ENCODE results near the gene ATP7B.

Gene ATP7B

DNA sequence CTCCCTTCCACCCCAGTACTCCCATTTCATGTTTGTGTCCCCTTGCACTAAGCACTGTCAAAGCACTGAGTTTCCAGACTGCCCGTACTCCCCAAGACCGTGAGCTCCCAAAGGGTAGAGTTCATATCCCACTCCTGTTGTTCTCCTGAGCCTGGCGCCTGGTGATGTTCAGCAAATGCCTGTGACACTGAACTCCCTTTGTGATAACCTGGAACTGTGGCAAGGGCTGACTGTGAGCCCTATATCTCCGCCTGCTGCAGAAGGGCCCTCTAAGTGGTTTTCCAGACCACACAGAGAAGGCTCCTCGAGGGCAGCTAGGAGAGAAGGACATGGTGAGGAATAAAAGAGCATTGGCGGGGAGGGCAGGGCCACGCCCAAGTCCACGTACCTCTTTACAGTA lies 67.5 kb downstream of the ATP7B start:
- no peak for DNase-seq

DNA sequence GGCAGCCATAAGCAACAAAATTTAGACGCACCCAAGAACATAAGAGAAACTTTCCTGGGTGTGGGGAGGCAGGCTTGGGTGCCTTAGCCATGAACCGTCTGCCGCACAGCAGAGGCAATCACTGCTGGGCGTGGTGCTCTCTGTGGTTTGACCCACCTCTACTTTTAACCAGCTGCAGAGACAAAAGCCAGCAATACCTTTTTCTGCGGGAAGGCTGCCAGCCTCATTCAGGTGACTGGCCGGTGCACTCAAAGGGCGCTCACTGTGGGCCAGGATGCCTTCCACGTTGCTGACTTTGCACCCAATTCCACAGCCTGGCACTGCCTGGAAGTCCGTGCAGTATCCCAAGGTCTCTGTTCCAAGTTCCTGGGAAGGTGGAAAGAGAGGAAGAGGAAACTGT lies 69.1 kb downstream of the ATP7B start:
- DNase-seq = no peak

DNA sequence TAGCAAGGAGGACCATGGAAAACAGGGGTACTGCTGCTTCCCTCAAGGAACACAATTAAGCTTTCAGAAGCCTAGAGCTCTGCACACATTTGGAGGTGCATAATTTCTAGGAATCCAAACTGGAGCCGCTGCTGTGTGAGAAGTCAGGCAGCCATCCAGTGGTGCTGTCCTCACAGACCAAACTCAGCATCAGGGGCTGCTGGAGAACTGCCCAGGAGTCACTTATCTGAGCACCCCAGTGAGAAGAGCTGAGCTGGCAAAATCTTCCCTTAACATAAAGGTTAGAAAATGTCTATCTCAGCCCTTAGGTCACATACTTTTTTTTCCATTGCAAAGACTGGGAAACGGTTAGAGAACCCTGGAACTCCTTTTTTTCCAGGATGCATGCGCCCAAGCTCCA lies 72.8 kb downstream of the ATP7B start:
- no peak for DNase-seq

DNA sequence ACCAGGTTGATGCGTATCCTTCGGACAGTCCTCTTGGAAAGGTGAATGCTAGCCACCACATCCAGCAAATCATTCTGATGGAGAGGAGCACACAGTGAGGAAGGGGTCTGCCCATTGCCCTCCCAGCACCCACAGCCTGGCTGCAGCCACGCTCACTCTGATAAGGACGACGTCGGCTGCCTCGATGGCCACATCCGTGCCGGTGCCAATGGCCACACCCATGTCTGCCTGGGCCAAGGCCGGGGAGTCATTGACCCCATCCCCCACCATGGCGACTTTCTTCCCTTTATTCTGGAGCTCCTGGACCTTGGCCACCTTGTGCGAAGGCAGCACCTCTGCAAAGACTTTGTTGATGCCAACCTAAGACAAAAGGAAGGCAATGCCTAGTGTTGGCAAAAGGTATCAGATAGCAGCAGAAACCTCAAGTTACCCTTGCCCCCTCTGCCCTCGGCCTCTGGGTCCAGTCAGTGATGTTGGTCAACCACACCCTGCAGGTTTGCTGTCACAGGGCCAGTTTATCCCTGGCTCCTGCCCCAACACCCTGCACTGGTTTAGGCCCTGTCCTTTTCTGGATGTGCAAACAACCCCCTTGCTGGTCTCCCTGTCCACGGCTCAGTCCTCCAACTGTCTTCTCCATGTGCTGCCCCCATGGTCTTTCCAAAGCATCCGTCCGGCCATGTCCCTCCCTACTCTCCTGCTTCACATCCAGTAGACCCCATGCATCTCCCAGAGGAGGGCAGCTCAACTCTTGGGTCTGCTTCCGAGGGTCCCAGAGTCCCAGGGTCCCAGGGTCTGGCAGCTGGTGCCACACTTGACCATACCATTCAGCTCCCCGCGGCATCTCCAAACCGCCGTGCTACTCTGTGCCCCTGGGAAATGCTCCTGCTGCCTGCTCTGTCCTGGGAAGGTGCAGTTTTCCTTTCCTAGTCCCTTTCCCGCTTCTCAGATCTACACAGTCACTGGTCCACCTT lies 73.6 kb downstream of the ATP7B start:
- DNase-seq = no peak

DNA sequence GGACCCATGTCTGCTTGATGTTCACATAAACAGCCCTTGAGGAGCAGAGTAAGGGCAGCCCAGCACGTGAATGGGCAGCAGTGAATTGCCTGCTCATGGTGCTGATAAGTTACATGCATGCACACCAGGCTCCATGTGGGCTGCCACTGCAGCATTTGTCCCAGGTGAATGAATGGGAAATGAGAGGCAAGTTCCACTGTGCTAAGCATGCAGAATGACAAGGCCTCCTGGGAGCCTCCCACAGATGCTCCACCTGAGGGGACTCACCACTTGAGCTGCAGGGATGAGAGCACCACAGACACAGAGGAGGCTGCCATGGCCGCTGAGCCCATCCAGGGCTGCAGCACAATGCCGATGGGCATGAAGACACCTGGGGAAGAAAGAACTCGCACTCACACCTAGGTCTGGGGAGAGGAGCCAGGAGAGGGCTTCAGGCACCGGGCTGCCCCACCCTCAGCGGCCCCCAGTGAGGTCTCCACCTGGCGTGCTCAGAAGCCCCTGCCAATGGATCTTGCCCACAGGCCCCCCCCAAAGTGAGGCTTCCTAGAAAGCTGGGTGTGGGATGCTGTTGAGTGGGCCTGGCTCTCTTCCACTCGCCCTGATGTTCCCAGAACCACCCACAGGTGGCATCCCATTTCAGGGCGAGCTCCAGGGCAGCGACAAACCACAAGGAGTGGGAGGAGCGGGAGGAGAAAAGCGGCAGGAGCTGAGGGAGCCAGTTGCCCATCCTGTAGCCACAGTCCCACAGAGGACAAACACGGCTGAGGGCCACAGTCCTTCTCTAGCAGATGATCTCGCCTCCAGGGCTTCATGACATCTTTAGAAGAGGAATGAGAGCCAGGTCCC lies 75.7 kb downstream of the ATP7B start:
- no peak for DNase-seq

DNA sequence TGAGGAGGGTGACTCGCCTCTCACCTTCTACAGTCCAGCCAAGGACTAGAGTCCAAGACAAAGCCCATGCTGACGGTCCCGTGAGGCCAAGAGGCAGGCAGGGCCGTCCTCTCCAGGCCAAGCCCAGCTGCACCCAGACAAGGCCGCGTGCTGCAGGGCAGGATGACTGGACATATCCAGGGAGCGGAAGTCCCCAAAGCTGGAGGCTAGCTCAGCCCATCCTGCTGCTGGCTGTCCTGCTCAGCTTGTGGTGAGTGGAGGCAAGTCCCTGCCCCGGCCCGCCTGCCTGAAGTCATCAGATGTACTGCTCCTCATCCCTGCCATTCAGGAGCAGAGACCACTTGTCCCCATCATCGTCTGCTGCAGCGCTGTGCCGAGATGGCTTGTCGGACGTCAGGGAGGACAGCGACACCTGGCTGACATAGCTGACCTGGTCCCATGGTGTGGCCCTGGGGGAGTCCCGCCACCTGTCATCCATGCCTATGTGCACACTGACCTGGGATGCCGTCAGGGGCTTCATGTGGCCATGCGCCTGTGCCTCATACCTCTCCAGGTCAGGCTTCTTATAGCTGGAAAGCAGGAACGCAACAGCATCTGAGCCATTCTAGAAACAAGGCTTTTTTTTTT lies 76.7 kb downstream of the ATP7B start:
- no peak for DNase-seq

DNA sequence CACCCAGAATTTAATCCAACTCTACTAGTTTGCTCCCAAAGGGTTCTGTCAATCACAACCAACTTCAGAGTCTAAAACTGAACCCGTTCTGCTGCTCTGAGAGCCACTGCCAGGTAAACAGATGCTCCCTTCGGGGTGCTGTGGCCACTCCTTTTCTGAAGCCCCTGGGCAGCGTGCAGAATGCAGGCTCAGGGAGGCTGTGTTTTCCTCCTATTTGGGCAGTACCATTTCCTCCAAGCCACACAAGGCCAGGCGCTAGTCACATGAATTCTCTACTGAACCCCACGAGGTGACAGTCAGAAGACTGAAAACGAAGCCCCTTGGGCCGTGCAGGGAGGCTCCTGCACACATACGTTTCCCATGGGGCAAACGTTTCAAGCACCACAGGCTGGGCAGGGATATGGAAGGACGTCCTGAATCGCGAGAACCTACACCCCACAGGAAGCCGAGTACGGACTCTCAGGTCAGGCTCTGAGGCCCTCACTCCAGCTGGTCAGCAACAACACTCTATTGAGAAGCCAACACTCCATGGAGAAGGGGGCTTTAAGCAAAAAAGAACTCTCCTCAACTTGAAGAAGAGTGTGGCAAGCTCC lies 77.7 kb downstream of the ATP7B start:
- no peak for DNase-seq

DNA sequence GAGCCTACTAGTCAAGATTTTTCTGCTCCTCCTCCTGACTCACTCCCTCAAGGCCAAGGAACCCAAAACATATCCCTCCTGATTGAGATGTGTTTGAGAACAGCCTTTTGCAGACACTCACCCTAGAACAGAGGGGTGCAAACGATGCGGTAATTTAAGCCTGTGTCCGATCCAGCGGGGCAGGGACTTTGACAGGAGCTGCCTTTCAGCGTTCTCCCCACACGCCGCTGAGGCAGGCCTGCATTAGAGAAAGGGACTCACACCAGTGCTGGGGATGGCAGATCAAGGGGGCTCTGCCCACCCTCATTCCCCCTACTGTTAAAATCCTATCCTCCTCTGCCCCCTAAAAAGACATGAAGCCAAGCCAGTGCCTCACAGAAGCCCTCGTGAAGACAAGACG lies 79.0 kb downstream of the ATP7B start:
- DNase-seq = no peak

DNA sequence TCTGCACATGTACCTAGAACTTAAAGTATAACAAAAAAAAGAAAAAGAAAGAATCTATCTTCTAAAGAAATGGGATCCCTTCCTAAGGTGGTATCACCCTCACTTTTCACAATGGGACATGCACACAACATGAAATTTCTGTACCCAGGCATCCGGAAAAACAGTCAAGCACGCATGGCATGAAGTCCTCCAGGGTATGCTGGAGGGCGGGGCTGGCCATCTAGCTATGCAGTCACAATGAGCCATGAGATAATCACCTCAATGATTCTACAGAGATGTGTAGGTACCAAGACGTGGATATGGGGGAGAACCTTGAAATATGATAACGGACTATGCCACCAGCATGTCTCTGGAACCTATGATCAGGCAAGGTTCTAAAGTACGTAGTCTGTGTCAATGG lies 79.6 kb downstream of the ATP7B start:
- no peak for DNase-seq

DNA sequence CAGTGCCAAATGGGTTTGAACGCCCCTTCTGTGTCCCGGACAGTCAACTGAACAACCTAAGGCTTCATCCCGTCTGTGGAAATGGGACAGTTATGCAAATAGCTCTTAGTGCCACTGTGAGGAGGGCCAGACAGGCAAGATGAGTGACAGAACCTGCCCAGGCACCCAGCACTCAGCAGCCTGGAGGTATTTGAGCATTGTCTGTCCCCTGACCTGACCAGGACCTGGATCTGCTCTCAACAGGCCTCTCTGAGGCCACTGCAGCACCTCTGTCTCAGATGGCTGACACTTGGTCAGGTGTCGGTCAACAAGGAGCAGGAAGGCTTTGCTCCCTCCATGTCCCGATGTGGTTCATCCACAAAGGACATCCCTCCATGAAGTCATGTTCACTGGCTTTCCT lies 81.6 kb downstream of the ATP7B start:
- DNase-seq = no peak

DNA sequence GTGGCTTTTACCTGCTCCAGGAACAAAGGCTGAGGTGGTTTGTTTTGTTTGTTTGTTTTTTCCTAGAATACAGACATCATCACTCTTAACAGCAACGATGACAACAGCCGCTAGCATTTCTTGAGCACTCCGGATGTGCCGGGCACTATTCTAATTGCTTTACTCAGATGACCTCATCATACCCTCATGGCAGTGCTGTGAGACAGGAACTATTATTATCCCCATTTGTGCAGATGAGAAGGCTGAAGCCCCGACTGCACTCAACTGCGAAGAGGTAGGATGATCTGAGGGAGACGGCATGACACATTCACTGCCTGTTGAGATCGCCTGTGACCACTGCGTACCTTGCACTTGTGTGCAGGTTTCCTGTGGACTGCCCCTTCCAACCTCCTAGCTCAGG lies 83.0 kb downstream of the ATP7B start:
- DNase-seq = no peak

DNA sequence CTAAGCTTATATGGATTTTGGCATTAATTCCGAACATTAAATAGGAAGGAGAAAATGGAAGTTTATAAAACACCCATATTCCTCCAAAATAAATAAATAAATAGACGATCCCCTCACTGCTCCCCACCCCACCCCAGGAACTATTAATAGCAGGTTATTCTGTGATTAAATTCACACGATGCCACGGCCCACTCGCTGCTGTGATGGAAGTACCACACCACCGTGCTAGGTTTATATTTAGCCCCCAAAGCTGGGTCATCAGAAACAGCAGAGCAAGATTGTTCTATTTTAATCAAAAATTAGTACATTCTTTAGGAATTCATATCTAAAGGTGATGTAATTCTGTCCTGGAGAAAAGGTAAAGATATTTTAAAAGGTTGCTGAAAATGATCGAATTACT lies 84.1 kb downstream of the ATP7B start:
- no peak for DNase-seq

DNA sequence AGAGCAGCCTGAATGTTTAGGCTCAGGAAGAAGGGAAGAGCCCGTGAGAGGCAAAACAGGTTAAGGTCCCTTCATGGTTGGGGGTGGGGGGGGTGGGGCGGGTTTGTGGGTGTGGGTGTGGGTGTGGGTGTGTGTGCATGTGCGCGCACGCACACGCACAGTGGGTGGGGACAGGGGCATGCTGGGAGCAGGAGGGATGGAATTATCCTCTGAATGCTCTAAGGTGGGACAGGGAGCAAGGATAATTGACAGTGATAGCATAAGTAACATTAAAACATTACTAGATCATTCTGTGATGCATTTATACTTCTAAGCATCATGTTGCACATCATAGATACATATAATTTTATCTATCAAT lies 84.7 kb downstream of the ATP7B start:
- no peak for DNase-seq

DNA sequence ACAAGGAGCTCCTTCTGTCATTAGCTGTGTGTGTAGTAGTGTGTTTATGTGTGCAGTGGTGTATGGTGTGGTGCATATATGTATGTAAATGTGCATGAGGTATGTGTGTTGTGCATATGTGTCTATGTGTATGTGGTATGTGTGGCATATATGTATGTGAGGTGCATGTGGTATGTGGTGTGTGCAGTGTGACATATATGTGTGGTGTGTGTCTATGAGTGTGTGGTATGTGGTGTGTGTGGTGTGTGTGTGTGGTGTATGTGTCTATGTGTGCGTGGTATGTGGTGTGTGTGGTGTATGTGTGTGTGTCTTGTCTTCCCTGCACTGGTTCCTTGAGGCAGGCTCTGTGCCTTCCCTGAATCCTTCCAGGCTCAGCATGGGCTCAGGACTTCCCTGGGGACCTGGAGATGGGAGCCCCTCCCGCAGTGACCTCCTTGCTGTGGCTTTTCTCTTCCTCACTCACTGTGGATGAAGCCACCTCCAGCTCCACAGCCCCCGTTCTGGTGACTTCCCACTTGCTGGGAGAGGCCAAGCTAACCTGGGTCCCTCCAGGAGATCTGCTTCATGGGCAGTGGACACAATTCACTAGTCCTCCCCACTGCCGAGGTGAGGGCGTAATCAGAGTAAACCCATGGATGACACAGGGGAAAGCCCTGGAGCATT lies 85.3 kb downstream of the ATP7B start:
- DNase-seq = no peak

DNA sequence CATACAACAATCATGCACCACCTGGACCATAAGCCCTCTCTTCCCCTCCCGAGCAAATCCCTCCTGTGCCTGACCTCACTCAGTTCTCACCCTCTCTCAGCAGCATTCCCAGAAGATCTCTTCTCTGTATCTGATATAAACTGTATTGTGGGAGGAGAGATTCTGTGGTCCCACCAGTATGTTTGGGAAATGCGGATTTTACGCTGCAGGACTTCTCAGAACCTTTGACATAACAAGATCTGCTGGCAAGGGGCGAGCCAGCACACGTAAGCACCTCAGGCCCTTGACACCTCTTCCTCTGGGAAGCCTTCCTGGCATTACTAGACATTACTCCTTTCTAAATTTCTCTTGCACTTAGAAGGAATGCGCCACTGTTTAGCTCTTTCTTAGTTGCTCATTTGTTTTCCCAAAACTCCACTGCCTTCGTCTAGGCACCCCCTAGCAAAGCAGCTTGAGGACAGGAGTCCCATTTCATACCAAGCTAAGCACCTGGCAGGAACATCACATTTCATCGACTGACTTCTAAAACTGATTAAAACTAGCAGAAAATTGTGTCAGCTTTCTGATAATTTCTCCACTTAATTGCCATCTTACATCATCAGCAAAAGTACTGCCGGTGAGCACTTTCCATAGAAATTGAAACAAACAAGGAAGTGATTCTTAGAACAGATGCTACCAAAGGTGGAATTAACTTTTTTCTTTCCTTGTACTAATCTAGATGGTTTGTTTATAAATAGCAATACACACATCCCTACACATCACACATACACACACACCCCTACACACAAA lies 86.3 kb downstream of the ATP7B start:
- no peak for DNase-seq

DNA sequence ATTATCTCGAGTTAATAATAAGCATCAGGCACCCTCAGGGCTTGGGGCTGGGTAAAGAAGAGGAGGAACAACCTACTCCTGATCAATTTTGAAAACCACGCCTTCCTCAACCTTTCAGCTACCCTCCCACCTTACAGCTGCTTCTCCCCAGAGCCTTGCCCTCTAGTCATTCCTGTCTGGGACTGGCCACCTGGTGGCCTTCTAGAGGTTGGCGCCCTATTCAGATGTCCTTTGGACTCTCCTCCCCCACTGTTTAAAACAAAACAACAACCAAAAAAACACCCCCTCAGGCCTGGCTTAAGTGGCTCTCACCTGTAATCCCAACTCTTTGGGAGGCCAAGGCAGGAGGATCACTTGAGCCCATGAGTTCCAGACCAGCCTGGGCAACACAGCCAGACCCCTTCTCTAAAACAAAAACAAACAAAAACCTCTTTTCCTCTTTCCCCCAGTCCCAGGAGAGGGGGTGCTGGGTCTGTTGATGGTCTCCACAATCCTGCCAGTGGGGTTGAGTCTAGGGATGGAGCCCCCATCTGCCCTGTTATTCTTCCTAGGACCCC lies 87.2 kb downstream of the ATP7B start:
- DNase-seq = no peak

DNA sequence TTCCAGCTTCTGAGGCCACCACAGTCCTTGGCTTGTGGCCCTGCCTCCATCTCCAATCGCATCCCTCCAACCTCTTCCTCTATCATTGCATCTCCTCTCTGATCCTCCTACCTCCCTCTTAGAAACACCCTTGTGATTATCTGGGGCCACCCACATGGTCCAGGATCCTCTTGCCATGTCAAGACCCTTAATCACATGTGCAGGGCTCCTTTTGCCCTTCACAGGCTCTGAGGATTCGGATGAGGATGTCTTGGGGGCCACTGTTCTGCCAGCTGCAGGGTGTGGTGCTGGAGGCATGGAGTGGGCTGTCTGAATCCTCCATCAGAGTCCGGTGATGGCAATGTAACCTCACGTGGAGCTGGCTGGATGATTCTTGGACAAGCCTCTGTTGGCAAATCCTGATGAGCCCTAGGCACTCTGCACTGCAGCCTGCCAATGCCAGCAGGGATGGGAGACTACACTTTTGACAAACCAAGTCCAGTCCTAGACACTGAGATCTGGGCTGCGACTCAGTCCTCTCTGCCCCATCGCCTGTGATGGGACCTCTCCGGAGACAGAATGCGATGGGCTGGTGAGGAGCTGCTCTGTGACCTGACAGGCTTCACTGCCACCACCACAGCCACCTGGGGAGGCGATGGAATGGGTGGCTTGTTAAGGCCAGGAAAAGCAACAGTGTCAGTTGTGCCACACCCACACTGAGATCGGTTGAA lies 88.3 kb downstream of the ATP7B start:
- DNase-seq = no peak

DNA sequence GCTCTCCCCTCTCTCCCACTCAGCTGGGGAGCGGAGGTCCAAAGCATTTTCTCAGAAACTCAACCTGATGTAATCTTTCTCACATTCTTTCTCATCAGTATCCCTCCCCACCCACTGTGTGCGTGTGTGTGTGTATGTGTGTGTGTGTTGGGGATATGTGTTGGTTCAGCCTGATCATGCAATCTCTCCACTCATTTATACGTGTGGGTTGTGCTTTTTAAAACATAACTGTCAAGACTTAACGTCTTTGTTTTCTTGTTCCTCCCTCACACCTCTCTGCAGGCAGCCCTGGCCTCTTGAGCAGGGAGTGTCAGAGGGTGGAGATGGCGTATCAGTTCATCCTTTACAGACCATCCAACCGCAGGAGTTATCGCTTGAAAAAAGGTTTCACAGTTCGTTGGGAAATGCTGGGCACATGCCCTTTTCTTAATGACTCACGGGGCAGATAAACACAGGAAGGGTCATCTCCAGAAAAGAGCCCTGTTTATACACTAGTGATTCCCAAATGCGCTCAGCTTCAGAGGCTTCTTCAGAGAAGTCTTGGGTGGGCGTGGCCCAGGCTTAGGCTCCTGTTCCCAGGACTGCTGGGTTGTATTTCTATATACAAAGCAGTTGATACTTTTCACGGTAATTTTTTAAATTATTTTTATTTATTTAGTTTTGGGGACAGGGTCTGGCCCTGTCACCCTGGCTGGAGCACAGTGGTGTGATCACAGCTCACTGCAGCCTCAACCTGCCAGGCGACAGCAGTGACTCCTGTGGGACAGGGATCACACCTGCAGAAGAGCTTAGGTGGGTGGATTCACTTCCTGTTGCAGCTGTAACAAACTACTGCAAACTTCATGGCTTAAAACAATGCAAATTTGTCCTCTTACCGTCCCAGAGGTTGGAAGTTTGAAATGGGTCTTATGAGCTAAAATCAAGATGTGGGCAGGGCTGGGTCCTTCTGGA lies 89.2 kb downstream of the ATP7B start:
- no peak for DNase-seq

DNA sequence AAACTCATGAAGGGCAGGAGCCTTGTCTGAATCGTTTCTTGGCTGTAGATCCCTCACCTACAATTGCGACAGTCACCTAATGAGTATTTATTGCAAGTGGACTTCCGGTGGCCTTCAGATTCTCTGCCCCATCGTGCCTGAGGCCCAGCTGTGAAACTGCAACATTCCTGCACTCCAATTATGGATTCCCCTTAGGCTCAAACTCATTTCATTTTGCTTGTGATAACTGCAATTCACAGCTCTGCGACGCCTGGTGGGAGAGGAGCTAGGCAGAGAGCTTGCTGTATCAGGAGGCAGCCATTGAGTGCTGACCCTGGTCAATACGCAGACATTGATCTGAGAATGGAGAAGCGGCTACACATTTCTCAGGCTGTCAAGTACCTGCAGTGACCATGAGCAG lies 90.5 kb downstream of the ATP7B start:
- no peak for DNase-seq

DNA sequence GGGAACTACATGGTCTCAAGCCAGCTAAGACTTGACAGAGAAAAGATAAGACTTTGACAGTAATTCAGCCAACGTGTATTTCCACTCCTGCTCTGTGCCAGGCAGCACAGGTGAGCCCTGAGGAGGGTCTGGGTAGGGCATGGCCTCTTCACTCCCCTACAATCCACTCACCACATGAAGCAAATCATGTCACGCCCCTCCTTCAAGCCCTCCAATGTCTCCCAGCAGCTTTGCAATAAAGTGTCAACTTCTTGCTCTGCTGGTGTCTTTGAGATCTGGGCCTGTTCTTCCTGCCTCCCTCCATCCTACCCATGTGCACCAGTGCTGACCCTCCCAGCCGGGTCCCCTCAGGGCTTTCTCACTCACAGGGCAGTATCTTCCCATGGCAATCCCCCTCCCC lies 91.0 kb downstream of the ATP7B start:
- no peak for DNase-seq
